NOMO-1 (cell line): ENCODE results near the gene RCBTB2.

ENCODE experiments used
- DNase-seq, 2 experiments: peaks; one replicate each; lab custom pipeline; 2025; ENCODE audit not compliant: unreplicated experiment in 2 of 2; lab: John Stamatoyannopoulos, UW

The RCBTB2 gene

GRCh38 chr13:48496271-48497161 is 36.4 kb downstream of the RCBTB2 start:
- DNase-seq = no peak

- no peak for DNase-seq
Observed at GRCh38 chr13:48494874-48495273, 38.0 kb downstream of the RCBTB2 start.

GRCh38 chr13:48493851-48494250 is 39.0 kb downstream of the RCBTB2 start:
- DNase-seq = no peak

- DNase-seq = no peak
Observed at GRCh38 chr13:48493066-48493765, 39.7 kb downstream of the RCBTB2 start.

GRCh38 chr13:48492470-48493065 is 40.3 kb downstream of the RCBTB2 start:
- DNase-seq = peak; percentile 89 to 95

GRCh38 chr13:48492096-48492440 is 40.8 kb downstream of the RCBTB2 start:
- peak in 1 of 2 experiments; percentile 87 for DNase-seq

GRCh38 chr13:48491423-48492095 is 41.3 kb downstream of the RCBTB2 start:
- DNase-seq = no peak

- no peak for DNase-seq
Observed at GRCh38 chr13:48490241-48490640, 42.6 kb downstream of the RCBTB2 start.

GRCh38 chr13:48489666-48490065 is 43.2 kb downstream of the RCBTB2 start:
- DNase-seq = peak in 1 of 2 experiments; percentile 19

- no peak for DNase-seq
Observed at GRCh38 chr13:48488995-48489394, 43.9 kb downstream of the RCBTB2 start.

GRCh38 chr13:48487968-48488367 is 44.9 kb downstream of the RCBTB2 start:
- DNase-seq = no peak

GRCh38 chr13:48486836-48487235 is 46.0 kb downstream of the RCBTB2 start:
- no peak for DNase-seq

GRCh38 chr13:48486362-48486761 is 46.5 kb downstream of the RCBTB2 start:
- DNase-seq = no peak

- DNase-seq = no peak
Observed at GRCh38 chr13:48485432-48485831, 47.4 kb downstream of the RCBTB2 start.

- DNase-seq = no peak
Observed at GRCh38 chr13:48483575-48483974, 49.3 kb downstream of the RCBTB2 start.

- no peak for DNase-seq
Observed at GRCh38 chr13:48478391-48478790, 54.5 kb downstream of the RCBTB2 start.

GRCh38 chr13:48477191-48477855 is 55.6 kb downstream of the RCBTB2 start:
- DNase-seq = peak in 1 of 2 experiments; percentile 38

GRCh38 chr13:48476686-48477085 is 56.2 kb downstream of the RCBTB2 start:
- DNase-seq = no peak

- peak in 1 of 2 experiments; percentile 58 for DNase-seq
Observed at GRCh38 chr13:48476215-48476614, 56.7 kb downstream of the RCBTB2 start.

GRCh38 chr13:48475230-48475629 is 57.6 kb downstream of the RCBTB2 start:
- no peak for DNase-seq
